Neural progenitor cell (in vitro differentiated cells): Measurements from ENCODE around the gene PTTG2. TPM values are rescaled to one million over a fixed set of nuclear protein-coding genes. Genes with fewer than 3 reads are reported as not detected.

ENCODE experiments used
- DNase-seq: peaks from one replicate; pipeline ENCODE4 v3.0.0-alpha.2; 2016; ENCODE audit warnings: low spot score
- H2AFZ ChIP-seq: fragments of 200-600 bp; sonication (generic); replicated peaks from 2 replicates; pipeline ENCODE4 v1.6.1; 2016; ENCODE audit warnings: antibody characterized with exemption
- H3F3A ChIP-seq: fragments of 200-600 bp; sonication (generic); 2 replicates; pipeline ENCODE4 v1.6.1; 2016; ENCODE audit warnings: antibody characterized with exemption, low read depth
- H3K27ac ChIP-seq: fragments of 200-600 bp; sonication (generic); 2 replicates; pipeline ENCODE4 v1.5.1; 2016; ENCODE audit warnings: mild to moderate bottlenecking
- H3K27me3 ChIP-seq: fragments of 200-600 bp; sonication (generic); 2 replicates; pipeline ENCODE4 v1.6.1; 2016; ENCODE audit warnings: mild to moderate bottlenecking, moderate library complexity
- H3K36me3 ChIP-seq: fragments of 200-600 bp; sonication (generic); 2 replicates; pipeline ENCODE4 v1.5.1; 2016
- H3K4me1 ChIP-seq: fragments of 200-600 bp; sonication (generic); 2 replicates; pipeline ENCODE4 v1.6.1; 2016; ENCODE audit warnings: mixed run types
- H3K4me2 ChIP-seq: fragments of 200-600 bp; sonication (generic); 2 replicates; pipeline ENCODE4 v1.6.1; 2016
- H3K4me3 ChIP-seq: fragments of 200-600 bp; sonication (generic); 2 replicates; pipeline ENCODE4 v1.5.1; 2016
- H3K79me2 ChIP-seq: fragments of 200-600 bp; sonication (generic); 2 replicates; pipeline ENCODE4 v1.6.1; 2016; ENCODE audit warnings: low read depth
- H3K9ac ChIP-seq: fragments of 200-600 bp; sonication (generic); 2 replicates; pipeline ENCODE4 v1.6.1; 2016
- H3K9me3 ChIP-seq: fragments of 200-600 bp; sonication (generic); 2 replicates; pipeline ENCODE4 v1.5.1; 2016; ENCODE audit warnings: low read depth
- H4K20me1 ChIP-seq: fragments of 200-600 bp; sonication (generic); 2 replicates; pipeline ENCODE4 v1.6.1; 2016; ENCODE audit warnings: low read depth
- H3K27ac Mint-ChIP-seq: 3 replicates; pipeline ENCODE4 v1.8.0; 2021; ENCODE audit warnings: mixed read lengths
- H3K27me3 Mint-ChIP-seq: 2 replicates; pipeline ENCODE4 v1.8.0; 2022; ENCODE audit warnings: low read depth, mild to moderate bottlenecking, inconsistent platforms, moderate library complexity, mixed read lengths; ENCODE audit not compliant: insufficient read depth
- H3K36me3 Mint-ChIP-seq: 3 replicates; pipeline ENCODE4 v1.8.0; 2021; ENCODE audit warnings: mixed read lengths
- H3K4me1 Mint-ChIP-seq: 3 replicates; pipeline ENCODE4 v1.8.0; 2021; ENCODE audit warnings: mixed read lengths
- H3K4me3 Mint-ChIP-seq: 3 replicates; pipeline ENCODE4 v1.8.0; 2021; ENCODE audit warnings: mild to moderate bottlenecking, moderate library complexity, mixed read lengths
- H3K9me3 Mint-ChIP-seq: 3 replicates; pipeline ENCODE4 v1.8.0; 2020; ENCODE audit warnings: mixed read lengths
- EZH2 ChIP-seq: fragments of 200-600 bp; sonication (generic); IDR thresholded peaks from 2 replicates; pipeline ENCODE4 v1.6.1; 2017; ENCODE audit warnings: antibody characterized with exemption, mild to moderate bottlenecking, moderate library complexity
- EZH2phosphoT487 ChIP-seq: fragments of 200-600 bp; sonication (generic); IDR thresholded peaks from 2 replicates; pipeline ENCODE4 v1.6.1; 2017; ENCODE audit warnings: antibody characterized with exemption
- total RNA-seq: library from RNA; depleted of rRNA; stranded (reverse); fragments of >200 nt; gene quantifications from 2 replicates; pipeline ENCODE4 v1.2.3, GENCODE V29; 2015; ENCODE audit warnings: low replicate concordance
- TF ChIP-seq, protein P1 (sequence below): fragments of 200-600 bp; sonication (generic); IDR thresholded peaks from 2 replicates; pipeline ENCODE4 v1.5.1; 2017; ENCODE audit warnings: antibody characterized with exemption, mild to moderate bottlenecking

PTTG2 gene
- total RNA-seq, 1 donor from 2014 or later: not detected

DNA sequence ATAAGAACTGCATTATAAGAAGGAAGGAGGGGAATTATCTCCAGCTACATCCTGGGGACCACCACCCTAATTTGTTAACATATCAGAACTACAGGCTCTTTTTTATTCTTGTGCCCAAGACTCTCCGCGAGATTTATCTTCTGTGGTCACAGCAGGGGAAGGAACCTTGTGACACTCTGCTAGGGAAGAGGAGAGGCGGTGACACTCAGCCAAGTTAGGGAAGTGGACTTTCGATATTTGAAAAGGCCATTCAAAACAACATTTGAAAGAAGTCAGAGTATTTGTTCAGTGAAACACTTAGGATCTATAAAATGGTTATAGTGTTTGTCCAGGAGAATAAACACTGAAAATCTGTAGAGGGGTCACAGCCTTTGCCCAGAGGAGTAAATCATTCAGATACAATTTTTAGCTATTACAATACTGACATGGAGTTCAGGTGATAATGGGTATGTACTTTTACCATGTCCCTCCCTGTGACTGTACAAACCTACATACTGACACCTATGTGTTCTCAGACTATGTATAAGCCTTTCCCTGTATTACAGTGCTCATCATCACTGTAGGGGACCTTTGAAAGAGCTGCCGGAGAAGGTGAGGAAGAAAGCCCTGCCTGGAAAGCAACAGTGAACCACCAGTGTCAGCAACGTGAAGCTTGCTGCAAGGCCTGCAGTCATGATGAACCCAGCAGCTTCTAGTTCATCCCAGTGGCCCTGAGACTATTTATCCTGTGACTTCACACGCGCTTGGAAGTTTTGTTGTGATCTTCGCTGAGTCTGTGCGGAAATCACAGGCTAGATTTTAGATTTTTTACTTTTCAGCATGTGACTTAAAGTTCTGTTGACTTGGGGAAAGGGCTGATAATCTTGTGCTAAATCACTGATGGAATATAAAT, 8.5 kb upstream of the PTTG2 start:
- H3F3A ChIP-seq: no peaks in the 10 kb centered on the region
- no peaks in the 10 kb centered on the region for H3K36me3 ChIP-seq
- TF ChIP-seq EZH2phosphoT487 (no peak), EZH2 (no peak)
- no peaks in the 10 kb centered on the region for H4K20me1 ChIP-seq
- Mint-ChIP-seq H3K4me3 (no peak overlapping the region), H3K27ac (no peak overlapping the region), H3K27me3 (peaks cover 2% of the 10 kb centered on the region), H3K9me3 (no peaks in the 10 kb centered on the region), H3K4me1 (no peaks in the 10 kb centered on the region), H3K36me3 (no peaks in the 10 kb centered on the region)
- H3K27ac ChIP-seq: no peak overlapping the region
- no peak for DNase-seq
- H3K9ac ChIP-seq: no peak overlapping the region
- H3K79me2 ChIP-seq: no peaks in the 10 kb centered on the region
- H2AFZ ChIP-seq: no peak overlapping the region
- H3K4me3 ChIP-seq: no peak overlapping the region
- no peaks in the 10 kb centered on the region for H3K9me3 ChIP-seq
- H3K4me1 ChIP-seq: no peaks in the 10 kb centered on the region
- no peak overlapping the region for H3K4me2 ChIP-seq
- no peaks in the 10 kb centered on the region for H3K27me3 ChIP-seq

DNA sequence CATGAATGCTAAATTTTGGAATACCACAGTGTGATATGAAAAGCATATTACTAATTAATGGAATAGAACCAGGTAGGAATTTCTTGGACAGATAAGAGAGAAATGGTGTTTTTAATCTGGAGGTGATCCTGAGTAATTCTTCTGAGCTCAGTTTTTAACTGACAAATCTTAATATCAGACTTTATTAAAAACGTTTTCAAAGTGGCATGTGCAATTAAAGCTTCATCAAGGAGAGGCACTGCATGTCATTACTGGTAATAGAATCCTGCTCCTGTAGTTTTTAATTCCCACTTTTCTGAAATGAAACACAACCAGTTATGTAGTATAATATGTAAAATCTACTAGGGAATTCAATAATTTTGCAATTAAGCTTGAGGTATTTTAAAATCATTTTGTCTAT, 7.0 kb upstream of the PTTG2 start:
- Histone ChIP-seq H4K20me1 (no peaks in the 10 kb centered on the region), H3K9me3 (no peaks in the 10 kb centered on the region), H3K4me1 (no peaks in the 10 kb centered on the region), H3K4me3 (no peak overlapping the region), H3K79me2 (no peaks in the 10 kb centered on the region), H3K36me3 (no peaks in the 10 kb centered on the region), H2AFZ (no peak overlapping the region), H3F3A (no peaks in the 10 kb centered on the region), H3K27ac (no peak overlapping the region), H3K9ac (no peak overlapping the region), H3K27me3 (no peaks in the 10 kb centered on the region), H3K4me2 (no peak overlapping the region)
- Mint-ChIP-seq H3K36me3 (no peaks in the 10 kb centered on the region), H3K27ac (no peak overlapping the region), H3K4me3 (no peak overlapping the region), H3K27me3 (peaks cover 2% of the 10 kb centered on the region), H3K4me1 (no peaks in the 10 kb centered on the region), H3K9me3 (no peaks in the 10 kb centered on the region)
- TF ChIP-seq, protein P1, sequence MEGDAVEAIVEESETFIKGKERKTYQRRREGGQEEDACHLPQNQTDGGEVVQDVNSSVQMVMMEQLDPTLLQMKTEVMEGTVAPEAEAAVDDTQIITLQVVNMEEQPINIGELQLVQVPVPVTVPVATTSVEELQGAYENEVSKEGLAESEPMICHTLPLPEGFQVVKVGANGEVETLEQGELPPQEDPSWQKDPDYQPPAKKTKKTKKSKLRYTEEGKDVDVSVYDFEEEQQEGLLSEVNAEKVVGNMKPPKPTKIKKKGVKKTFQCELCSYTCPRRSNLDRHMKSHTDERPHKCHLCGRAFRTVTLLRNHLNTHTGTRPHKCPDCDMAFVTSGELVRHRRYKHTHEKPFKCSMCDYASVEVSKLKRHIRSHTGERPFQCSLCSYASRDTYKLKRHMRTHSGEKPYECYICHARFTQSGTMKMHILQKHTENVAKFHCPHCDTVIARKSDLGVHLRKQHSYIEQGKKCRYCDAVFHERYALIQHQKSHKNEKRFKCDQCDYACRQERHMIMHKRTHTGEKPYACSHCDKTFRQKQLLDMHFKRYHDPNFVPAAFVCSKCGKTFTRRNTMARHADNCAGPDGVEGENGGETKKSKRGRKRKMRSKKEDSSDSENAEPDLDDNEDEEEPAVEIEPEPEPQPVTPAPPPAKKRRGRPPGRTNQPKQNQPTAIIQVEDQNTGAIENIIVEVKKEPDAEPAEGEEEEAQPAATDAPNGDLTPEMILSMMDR: no peak
- no peak for TF ChIP-seq EZH2
- TF ChIP-seq EZH2phosphoT487: no peak
- DNase-seq: no peak

DNA sequence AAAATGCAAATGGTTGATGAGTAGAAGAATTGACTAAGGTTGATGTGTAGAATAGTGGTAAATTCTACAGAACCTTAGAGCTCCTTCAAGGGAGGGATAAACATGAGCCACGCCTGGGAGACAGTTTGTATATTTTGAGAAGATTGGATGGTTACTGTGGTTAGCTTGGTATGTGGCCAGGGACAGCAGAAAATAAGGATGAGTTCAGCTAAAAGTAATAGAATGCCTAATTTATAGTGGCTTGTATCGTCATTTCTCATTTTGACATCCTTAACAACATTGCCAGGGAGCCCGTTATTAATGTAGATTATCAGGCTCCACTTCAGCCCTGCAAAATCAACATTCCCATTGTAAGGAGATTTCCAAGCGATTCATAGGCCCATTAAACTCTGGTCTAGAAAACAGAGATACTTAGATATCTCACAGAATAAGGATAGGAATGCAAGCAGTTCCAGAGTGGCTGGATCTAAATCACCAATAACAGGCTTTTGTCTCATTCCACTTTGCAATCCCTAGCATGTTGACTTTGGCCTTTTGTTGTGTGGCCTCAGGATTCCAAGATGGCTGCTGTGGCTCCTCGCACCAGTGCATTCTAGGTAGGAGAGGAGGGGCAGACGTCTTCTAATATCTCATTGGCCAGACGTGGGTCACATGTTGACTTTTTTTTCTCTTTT, 6.4 kb upstream of the PTTG2 start:
- H3K4me2 ChIP-seq: no peak overlapping the region
- H3K4me3 Mint-ChIP-seq: no peak overlapping the region
- no peaks in the 10 kb centered on the region for H3K4me1 Mint-ChIP-seq
- no peaks in the 10 kb centered on the region for H4K20me1 ChIP-seq
- no peaks in the 10 kb centered on the region for H3K36me3 ChIP-seq
- H3K36me3 Mint-ChIP-seq: no peaks in the 10 kb centered on the region
- H3K9me3 Mint-ChIP-seq: no peaks in the 10 kb centered on the region
- H3K4me1 ChIP-seq: no peaks in the 10 kb centered on the region
- H3F3A ChIP-seq: no peaks in the 10 kb centered on the region
- H3K27me3 ChIP-seq: no peaks in the 10 kb centered on the region
- no peaks in the 10 kb centered on the region for H3K9me3 ChIP-seq
- TF ChIP-seq EZH2 (no peak), EZH2phosphoT487 (no peak)
- TF ChIP-seq, protein P1: no peak
- peaks cover 2% of the 10 kb centered on the region for H3K27me3 Mint-ChIP-seq
- H2AFZ ChIP-seq: no peak overlapping the region
- no peak overlapping the region for H3K9ac ChIP-seq
- no peak overlapping the region for H3K4me3 ChIP-seq
- no peaks in the 10 kb centered on the region for H3K79me2 ChIP-seq
- H3K27ac Mint-ChIP-seq: no peak overlapping the region
- no peak overlapping the region for H3K27ac ChIP-seq
- no peak for DNase-seq
